Parathyroid adenoma (tissue), 2 donors: ENCODE measurements around the gene FAT2.
A peak's percentile ranks its signal among the peaks of the same experiment; 100 is the strongest.

ENCODE experiments used
- H2AFZ ChIP-seq: fragments of 300-600 bp; sonication (generic); one replicate; pipeline ENCODE4 v1.7.0; 2017; ENCODE audit warnings: antibody characterized with exemption, mild to moderate bottlenecking
- H3K27ac ChIP-seq: fragments of 300-600 bp; sonication (generic); one replicate; pipeline ENCODE4 v1.7.0; 2017
- H3K27me3 ChIP-seq: fragments of 300-600 bp; sonication (generic); one replicate; pipeline ENCODE4 v1.7.0; 2017; ENCODE audit warnings: low read length; ENCODE audit not compliant: control insufficient read depth, insufficient read depth
- H3K36me3 ChIP-seq: fragments of 300-600 bp; sonication (generic); one replicate; pipeline ENCODE4 v1.7.0; 2017; ENCODE audit warnings: low read length; ENCODE audit not compliant: control insufficient read depth, insufficient read depth
- H3K4me1 ChIP-seq: fragments of 300-600 bp; sonication (generic); one replicate; pipeline ENCODE4 v1.7.0; 2017; ENCODE audit warnings: control low read depth
- H3K4me2 ChIP-seq: fragments of 300-600 bp; sonication (generic); one replicate; pipeline ENCODE4 v1.7.0; 2017; ENCODE audit warnings: low read length
- H3K4me3 ChIP-seq: fragments of 300-600 bp; sonication (generic); one replicate; pipeline ENCODE4 v1.7.0; 2017; ENCODE audit warnings: low read depth, low read length
- H3K79me2 ChIP-seq: fragments of 300-600 bp; sonication (generic); one replicate; pipeline ENCODE4 v1.7.0; 2017; ENCODE audit warnings: control low read depth
- H3K9ac ChIP-seq: fragments of 300-600 bp; sonication (generic); one replicate; pipeline ENCODE4 v1.7.0; 2017; ENCODE audit warnings: mild to moderate bottlenecking
- H3K9me3 ChIP-seq: fragments of 300-600 bp; sonication (generic); one replicate; pipeline ENCODE4 v1.7.0; 2017; ENCODE audit warnings: low read length; ENCODE audit not compliant: control insufficient read depth
- CTCF ChIP-seq: fragments of 300-600 bp; sonication (generic); IDR thresholded peaks from one replicate; pipeline ENCODE4 v1.7.0; 2017; ENCODE audit warnings: antibody characterized with exemption, mild to moderate bottlenecking
- donor health status: primary hyperparathyroidism.

The FAT2 gene

DNA sequence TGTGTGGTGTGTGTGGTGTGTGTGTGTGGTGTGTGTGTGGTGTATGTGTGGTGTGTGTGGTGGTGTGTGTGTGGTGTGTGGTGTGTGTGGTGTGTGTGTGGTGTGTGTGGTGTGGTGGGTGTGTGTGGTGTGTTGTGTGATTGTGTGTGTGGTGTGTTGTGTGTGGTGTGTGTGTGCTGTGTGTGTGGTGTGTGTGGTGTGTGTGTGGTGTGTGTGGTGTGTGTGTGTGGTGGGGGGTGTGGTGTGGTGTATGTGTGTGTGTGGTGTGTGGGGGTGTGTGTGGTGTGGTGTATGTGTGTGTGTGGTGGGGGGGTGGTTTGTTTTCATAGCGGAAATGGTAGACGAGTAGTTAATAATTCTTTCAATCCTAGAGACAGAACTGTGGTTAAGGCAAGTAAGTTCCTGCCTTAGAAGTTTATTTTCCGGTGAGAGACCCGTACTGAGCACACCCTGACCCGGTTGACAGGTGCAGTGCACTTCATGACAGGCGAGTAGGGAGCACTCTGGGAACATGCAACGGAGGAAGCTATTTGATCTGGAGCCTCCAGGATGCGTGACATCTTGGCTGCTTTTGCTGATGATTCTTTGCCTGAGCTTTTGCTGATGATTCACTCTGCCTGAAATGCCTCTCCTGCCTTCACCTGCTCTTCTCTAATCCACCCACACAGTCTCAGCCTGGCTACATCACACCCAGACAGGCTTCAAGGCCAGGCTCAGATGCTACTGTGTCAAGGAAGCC lies 21.7 kb upstream of the FAT2 start:
- Histone ChIP-seq H3K4me2 (no peak overlapping the region), H3K4me1 (no peaks in the 10 kb centered on the region), H3K9me3 (no peaks in the 10 kb centered on the region), H2AFZ (peak overlapping the region; percentile 34), H3K9ac (no peak overlapping the region), H3K4me3 (no peak overlapping the region), H3K27me3 (no peaks in the 10 kb centered on the region), H3K36me3 (no peaks in the 10 kb centered on the region), H3K79me2 (no peaks in the 10 kb centered on the region), H3K27ac (no peak overlapping the region)
- TF ChIP-seq CTCF = no peak

DNA sequence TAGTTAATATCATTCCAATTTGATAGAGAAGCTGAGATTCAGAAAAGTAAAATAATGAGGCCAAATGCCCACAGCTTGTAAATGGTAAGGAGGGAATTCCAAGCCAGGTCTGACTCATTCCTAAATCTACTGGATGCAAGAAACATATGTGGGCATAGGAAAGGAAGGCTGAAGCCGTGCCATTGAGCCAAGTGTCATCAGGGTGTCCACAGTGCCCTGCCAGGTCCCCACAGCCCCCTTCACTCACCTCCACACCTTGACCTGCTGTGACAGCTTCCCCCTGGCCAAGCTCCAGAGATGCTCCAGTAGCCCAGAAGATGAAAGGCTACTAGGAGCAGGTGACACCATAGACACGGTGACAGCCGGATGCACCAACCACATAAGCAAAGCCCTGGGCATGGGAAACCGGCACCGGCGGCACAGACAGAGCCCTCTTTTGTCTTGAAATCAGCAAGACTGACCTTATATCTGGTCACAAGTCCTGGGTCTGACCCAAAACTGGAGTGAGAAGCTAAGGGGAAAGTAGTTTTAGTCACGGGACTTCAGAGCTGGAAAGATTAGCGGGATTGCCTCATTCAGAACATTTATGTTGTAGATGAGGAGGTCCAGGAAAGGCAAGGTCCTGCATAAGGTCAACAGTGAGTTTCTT lies 20.1 kb upstream of the FAT2 start:
- Histone ChIP-seq H3K4me2 (no peak overlapping the region), H2AFZ (no peak overlapping the region), H3K4me3 (no peak overlapping the region), H3K36me3 (no peaks in the 10 kb centered on the region), H3K27me3 (no peaks in the 10 kb centered on the region), H3K9me3 (no peaks in the 10 kb centered on the region), H3K9ac (no peak overlapping the region), H3K27ac (no peak overlapping the region), H3K79me2 (no peaks in the 10 kb centered on the region), H3K4me1 (no peaks in the 10 kb centered on the region)
- no peak for TF ChIP-seq CTCF

- Histone ChIP-seq H3K27me3 (no peaks in the 10 kb centered on the region), H3K79me2 (no peaks in the 10 kb centered on the region), H3K9ac (no peak overlapping the region), H3K36me3 (no peaks in the 10 kb centered on the region), H3K9me3 (no peaks in the 10 kb centered on the region), H3K4me2 (no peak overlapping the region), H2AFZ (no peak overlapping the region), H3K4me1 (no peaks in the 10 kb centered on the region), H3K4me3 (no peak overlapping the region), H3K27ac (no peak overlapping the region)
- no peak for TF ChIP-seq CTCF
Observed at GRCh38 chr5:151608522-151608921, 17.4 kb upstream of the FAT2 start.

DNA sequence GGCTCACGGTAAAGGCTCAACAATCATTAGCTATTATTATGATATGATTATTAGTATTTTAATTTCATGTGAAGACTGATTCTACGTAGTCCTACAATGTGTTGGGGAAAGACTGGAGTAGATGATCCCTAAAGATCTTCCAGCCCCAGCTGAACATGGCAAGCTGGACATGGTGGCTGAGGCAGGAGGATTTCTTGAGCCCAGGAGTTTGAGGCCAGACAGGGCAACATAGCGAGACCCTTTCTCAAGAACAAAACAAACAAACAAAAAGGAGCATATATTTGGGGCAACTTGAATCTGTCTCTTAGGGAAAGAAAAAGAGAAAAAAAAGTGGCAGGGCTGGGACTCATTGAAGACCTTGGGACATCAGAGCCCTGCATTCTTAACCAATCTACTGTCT lies 16.2 kb upstream of the FAT2 start:
- no peak overlapping the region for H3K9ac ChIP-seq
- H3K4me3 ChIP-seq = no peak overlapping the region
- H3K27me3 ChIP-seq = no peaks in the 10 kb centered on the region
- no peak overlapping the region for H3K27ac ChIP-seq
- H3K4me1 ChIP-seq = peaks cover 8% of the 10 kb centered on the region
- H3K9me3 ChIP-seq = no peaks in the 10 kb centered on the region
- H3K36me3 ChIP-seq = no peaks in the 10 kb centered on the region
- no peaks in the 10 kb centered on the region for H3K79me2 ChIP-seq
- H2AFZ ChIP-seq = no peak overlapping the region
- no peak for TF ChIP-seq CTCF
- no peak overlapping the region for H3K4me2 ChIP-seq

DNA sequence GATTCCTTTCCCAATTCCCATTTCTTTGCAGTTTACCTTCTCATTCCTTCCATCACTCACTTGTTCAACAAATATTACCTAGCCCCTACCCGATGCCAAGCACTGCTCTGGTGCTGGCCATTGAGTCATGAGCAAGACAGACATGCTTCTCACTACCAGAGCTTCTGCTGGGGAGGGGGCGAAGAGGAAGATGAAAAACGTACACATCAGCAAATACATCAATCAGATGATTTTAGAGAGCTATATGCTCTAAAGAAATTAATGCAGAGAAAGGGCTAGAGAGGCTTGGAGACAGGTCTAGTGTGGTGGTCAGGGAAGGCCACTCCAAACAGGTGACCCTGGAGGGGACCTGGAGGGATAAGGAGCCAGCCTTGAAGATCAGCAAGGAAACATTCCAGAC lies 14.4 kb upstream of the FAT2 start:
- Histone ChIP-seq H3K27ac (no peak overlapping the region), H3K4me2 (no peak overlapping the region), H3K4me3 (no peak overlapping the region), H3K9me3 (no peaks in the 10 kb centered on the region), H3K27me3 (no peaks in the 10 kb centered on the region), H3K79me2 (no peaks in the 10 kb centered on the region), H3K9ac (no peak overlapping the region), H2AFZ (no peak overlapping the region), H3K36me3 (no peaks in the 10 kb centered on the region), H3K4me1 (peaks cover 8% of the 10 kb centered on the region)
- no peak for TF ChIP-seq CTCF
